ENCODE results near the gene FRAS1. TPM values are rescaled to one million over a fixed set of nuclear protein-coding genes. Genes with fewer than 3 reads are reported as not detected.

FRAS1 gene
- total and polyA plus RNA-seq, 12 donors, result 0.20 to 2.3 (median 0.84) TPM

GRCh38 chr4:78441756-78442155 lies 384.6 kb downstream of the FRAS1 start:
- DNase-seq, result no peak
- Histone ChIP-seq H3K36me3 (replicated peaks in 1 of 2) (no peaks in the 10 kb centered on the region), H3K27me3 (no peaks in the 10 kb centered on the region), H3K4me3 (no peak overlapping the region), H3K27ac (no peak overlapping the region), H3K4me1 (replicated peaks in 1 of 2) (no peaks in the 10 kb centered on the region), H3K9me3 (replicated peaks in 1 of 3) (no peaks in the 10 kb centered on the region)
- intact Hi-C loops (cut with DNase I), result no loop called here
- WGBS, 4 donors, result 84 to 94% (median 89%) methylated on average over 2 of the region's 2 CpGs
- TF ChIP-seq POLR2A (IDR thresholded peaks at IDR 0.05), result no peak

DNA sequence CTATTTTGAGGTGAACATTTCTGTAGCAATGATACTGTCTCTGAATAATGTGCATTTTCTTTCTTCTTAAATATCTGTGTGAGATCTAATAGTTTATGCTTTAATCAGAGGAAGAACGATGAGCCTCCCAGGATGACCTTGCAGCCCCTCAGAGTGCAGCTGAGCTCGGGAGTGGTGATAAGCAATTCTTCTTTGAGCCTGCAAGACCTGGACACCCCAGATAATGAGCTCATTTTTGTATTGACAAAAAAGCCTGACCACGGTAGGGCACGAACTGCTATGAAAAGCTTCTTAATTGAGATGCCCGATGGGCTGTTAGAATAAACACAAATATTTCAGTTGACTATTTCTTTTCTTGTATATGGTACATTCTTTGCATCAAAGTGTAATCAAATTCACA lies 389.5 kb downstream of the FRAS1 start:
- no peaks in the 10 kb centered on the region for H3K36me3 ChIP-seq (replicated peaks in 1 of 2)
- H3K27me3 ChIP-seq, result no peaks in the 10 kb centered on the region
- DNase-seq, result no peak
- no peaks in the 10 kb centered on the region for H3K4me1 ChIP-seq (replicated peaks in 1 of 2)
- intact Hi-C loops (cut with DNase I), result no loop called here
- H3K27ac ChIP-seq, result no peak overlapping the region
- no peak overlapping the region for H3K4me3 ChIP-seq
- WGBS, 4 donors, result 54 to 64% (median 57%) methylated on average over 5 of the region's 5 CpGs
- no peak for TF ChIP-seq POLR2A (IDR thresholded peaks at IDR 0.05)
- no peak for TF ChIP-seq CTCF (IDR thresholded peaks at IDR 0.05)
- no peaks in the 10 kb centered on the region for H3K9me3 ChIP-seq (replicated peaks in 1 of 3)

- H3K27ac ChIP-seq, result no peak overlapping the region
- no peak overlapping the region for H3K4me3 ChIP-seq
- H3K36me3 ChIP-seq (replicated peaks in 1 of 2), result no peaks in the 10 kb centered on the region
- H3K9me3 ChIP-seq (replicated peaks in 1 of 3), result no peaks in the 10 kb centered on the region
- 59 to 73% (median 63%) methylated on average over 3 of the region's 3 CpGs for WGBS, 4 donors
- no peaks in the 10 kb centered on the region for H3K4me1 ChIP-seq (replicated peaks in 1 of 2)
- TF ChIP-seq POLR2A (IDR thresholded peaks at IDR 0.05) (no peak), CTCF (IDR thresholded peaks at IDR 0.05) (no peak)
- H3K27me3 ChIP-seq, result no peaks in the 10 kb centered on the region
- intact Hi-C loops (cut with DNase I), result no loop called here
- no peak for DNase-seq
Observed at GRCh38 chr4:78451407-78451806, 394.3 kb downstream of the FRAS1 start.

GRCh38 chr4:78454016-78454415 lies 396.9 kb downstream of the FRAS1 start:
- no peak overlapping the region for H3K4me3 ChIP-seq
- no peak for TF ChIP-seq CTCF (IDR thresholded peaks at IDR 0.05)
- no peak for TF ChIP-seq POLR2A (IDR thresholded peaks at IDR 0.05)
- 77 to 90% (median 81%) methylated on average over 3 of the region's 3 CpGs for WGBS, 4 donors
- no peak for DNase-seq
- H3K27me3 ChIP-seq, result no peaks in the 10 kb centered on the region
- no peaks in the 10 kb centered on the region for H3K4me1 ChIP-seq (replicated peaks in 1 of 2)
- no peaks in the 10 kb centered on the region for H3K9me3 ChIP-seq (replicated peaks in 1 of 3)
- no peaks in the 10 kb centered on the region for H3K36me3 ChIP-seq (replicated peaks in 1 of 2)
- H3K27ac ChIP-seq, result no peak overlapping the region
- intact Hi-C loops (cut with DNase I), result no loop called here

DNA sequence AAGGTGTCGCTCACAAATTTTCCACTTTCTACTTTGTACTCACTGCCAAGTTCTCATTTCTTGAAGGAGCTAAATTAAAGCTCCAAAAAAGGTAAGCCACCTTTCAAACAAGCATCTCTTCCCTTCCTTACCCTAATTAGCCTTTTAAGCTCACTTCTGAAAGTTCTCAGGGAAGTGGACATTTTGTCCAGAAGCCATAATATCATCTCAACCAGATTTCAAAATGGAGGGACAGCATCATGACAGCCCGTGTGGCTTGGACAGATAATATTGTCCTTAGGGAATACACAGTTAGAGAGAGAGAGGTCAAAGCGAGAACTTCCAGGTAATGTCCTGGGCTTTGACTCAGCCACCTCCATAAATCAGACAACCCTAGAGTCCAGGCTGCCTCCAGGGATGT lies 400.6 kb downstream of the FRAS1 start:
- DNase-seq, result no peak
- TF ChIP-seq POLR2A (IDR thresholded peaks at IDR 0.05) (no peak), CTCF (IDR thresholded peaks at IDR 0.05) (no peak)
- Histone ChIP-seq H3K27ac (no peak overlapping the region), H3K27me3 (no peaks in the 10 kb centered on the region), H3K4me1 (replicated peaks in 1 of 2) (no peaks in the 10 kb centered on the region), H3K9me3 (replicated peaks in 1 of 3) (no peaks in the 10 kb centered on the region), H3K4me3 (no peak overlapping the region), H3K36me3 (replicated peaks in 1 of 2) (no peaks in the 10 kb centered on the region)
- 61 to 72% (median 69%) methylated on average over 3 of the region's 3 CpGs for WGBS, 4 donors
- intact Hi-C loops (cut with DNase I), result no loop called here
